HG03521 (cell line): Measurements from ENCODE around the gene JAKMIP1.

Source experiments
- ATAC-seq: cut with Tn5 transposase; IDR thresholded peaks from one replicate; pipeline ENCODE4 v1.9.1; 2021; ENCODE audit warnings: mild to moderate bottlenecking, moderate library complexity; ENCODE audit not compliant: unreplicated experiment

Gene JAKMIP1

GRCh38 chr4:5976431-5976830, 223.9 kb downstream of the JAKMIP1 start:
- no peak for ATAC-seq
